Stimulated activated naive B cell treated with anti-CD40 and anti-IgM and Interleukin-4, amounts not matched to agents 10 μg/mL and 1 μg/mL and 100 μg/mL, for 72 hours (primary cell): ENCODE measurements around the gene LAMB4.

Experiments used
- ATAC-seq, 2 donors: fragments of 150-1000 bp; cut with Tn5 transposase; replicated peaks; 2 replicates each; pipeline ENCODE4 v1.10.0; 2021; ENCODE audit warnings: moderate library complexity in 1 of 2
- DNase-seq: peaks from one replicate; pipeline ENCODE4 v3.0.0; 2021
- H3K27ac Mint-ChIP-seq: one replicate; pipeline ENCODE4 v1.8.0; 2022; ENCODE audit warnings: mild to moderate bottlenecking, mixed read lengths
- H3K27me3 Mint-ChIP-seq, 2 donors: one replicate each; pipeline ENCODE4 v1.8.0; 2022; ENCODE audit warnings: mixed read lengths in 2 of 2
- H3K36me3 Mint-ChIP-seq, 2 donors: one replicate each; pipeline ENCODE4 v1.8.0; 2022; ENCODE audit warnings: mixed read lengths in 2 of 2, mild to moderate bottlenecking in 1 of 2
- H3K4me1 Mint-ChIP-seq, 2 donors: one replicate each; pipeline ENCODE4 v1.8.0; 2022; ENCODE audit warnings: mixed read lengths in 2 of 2, mild to moderate bottlenecking in 1 of 2
- H3K4me3 Mint-ChIP-seq, 2 donors: one replicate each; pipeline ENCODE4 v1.8.0; 2022; ENCODE audit warnings: mild to moderate bottlenecking in 2 of 2, mixed read lengths in 2 of 2, moderate library complexity in 1 of 2
- H3K9me3 Mint-ChIP-seq, 2 donors: one replicate each; pipeline ENCODE4 v1.8.0; 2022; ENCODE audit warnings: mixed read lengths in 2 of 2, mild to moderate bottlenecking in 1 of 2

LAMB4 gene

DNA sequence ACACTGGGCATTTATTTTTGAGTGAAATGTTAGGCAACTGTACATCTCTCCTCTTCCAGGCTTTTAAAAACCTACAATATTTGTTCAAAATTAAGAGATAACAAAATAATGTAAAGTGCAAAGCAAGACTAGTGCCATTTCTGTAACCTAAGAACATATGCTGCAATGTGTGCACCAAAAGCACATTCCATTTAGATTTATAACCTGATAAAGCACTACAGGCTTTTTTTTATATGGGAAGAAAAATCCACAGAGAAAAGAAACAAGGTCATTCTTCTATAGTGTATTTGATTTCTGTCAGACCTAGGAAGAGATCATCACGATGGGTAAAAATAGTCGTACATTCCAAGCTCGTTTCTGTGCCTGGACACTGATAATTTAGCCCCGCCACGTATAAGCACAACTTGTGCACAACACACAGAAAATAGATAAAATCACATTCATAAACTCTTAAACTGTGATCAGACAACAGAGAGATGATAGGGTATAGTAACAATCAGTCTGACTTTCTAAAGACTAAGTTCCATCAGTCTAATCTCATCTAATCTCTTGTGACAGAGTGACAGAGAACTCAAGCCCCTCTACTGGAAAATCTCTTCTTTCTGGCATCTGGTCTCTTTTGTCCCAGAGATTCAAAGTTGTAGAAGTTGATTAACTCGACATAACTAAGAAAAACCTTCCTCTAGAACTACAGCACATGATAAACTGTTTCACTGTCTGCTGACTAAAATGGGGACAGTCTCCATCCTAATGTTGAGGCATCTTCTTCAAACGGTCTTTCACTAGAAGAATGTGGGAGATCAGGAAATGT lies 133.9 kb downstream of the LAMB4 start:
- DNase-seq (no peak), ATAC-seq (no peak)
- Mint-ChIP-seq H3K4me1 (peaks cover 0 to 2% of the 10 kb centered on the region in 2 donors), H3K9me3 (no peaks in the 10 kb centered on the region), H3K36me3 (no peaks in the 10 kb centered on the region), H3K4me3 (no peak overlapping the region), H3K27ac (no peak overlapping the region), H3K27me3 (peaks cover 18 to 59% of the 10 kb centered on the region in 2 donors)

DNA sequence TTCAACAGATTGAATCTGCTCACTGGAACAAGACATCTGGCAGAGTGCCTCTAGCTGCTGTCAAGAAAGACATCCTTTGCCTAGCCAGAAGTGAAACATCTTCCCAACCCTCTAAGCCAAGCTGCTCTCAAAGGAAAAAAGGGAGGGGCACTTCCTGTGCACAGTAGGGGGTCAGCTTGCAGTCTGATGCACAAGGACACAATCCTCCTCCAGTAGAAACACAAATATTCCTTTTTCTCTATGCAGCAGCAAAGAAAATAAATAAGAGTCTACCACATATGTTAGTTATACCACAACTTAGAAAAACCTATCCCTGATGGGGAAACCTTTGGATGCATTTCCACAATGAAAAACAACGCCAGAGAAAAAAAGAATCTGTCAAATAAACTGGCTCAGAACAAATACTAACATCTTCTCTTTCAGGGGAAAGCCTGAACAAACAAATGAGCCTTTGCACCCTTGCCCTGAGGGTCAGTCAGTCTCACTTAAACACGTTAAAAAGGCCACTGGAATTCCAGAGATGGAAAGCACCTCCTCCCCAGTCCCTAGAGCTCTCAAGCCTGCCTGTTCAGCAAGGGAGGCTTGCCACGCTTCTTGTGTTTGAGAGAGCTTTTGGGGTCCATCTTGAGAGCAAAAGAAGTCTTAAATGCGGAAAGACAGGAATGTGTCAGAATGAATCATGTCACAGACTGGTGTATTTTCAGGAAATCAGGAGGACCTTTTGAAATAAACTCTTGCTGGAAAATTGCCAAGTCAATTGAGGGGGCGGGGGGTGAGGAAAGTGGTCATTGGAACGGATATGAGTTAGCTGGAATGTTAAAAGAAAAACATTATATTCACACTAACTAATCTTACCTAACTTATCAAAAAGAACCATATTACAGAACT lies 134.7 kb downstream of the LAMB4 start:
- H3K27me3 Mint-ChIP-seq, result peaks cover 15 to 52% of the 10 kb centered on the region in 2 donors
- no peaks in the 10 kb centered on the region for H3K36me3 Mint-ChIP-seq
- H3K9me3 Mint-ChIP-seq, result no peaks in the 10 kb centered on the region
- ATAC-seq (no peak), DNase-seq (no peak)
- no peak overlapping the region for H3K27ac Mint-ChIP-seq
- no peaks in the 10 kb centered on the region for H3K4me1 Mint-ChIP-seq
- no peak overlapping the region for H3K4me3 Mint-ChIP-seq

DNA sequence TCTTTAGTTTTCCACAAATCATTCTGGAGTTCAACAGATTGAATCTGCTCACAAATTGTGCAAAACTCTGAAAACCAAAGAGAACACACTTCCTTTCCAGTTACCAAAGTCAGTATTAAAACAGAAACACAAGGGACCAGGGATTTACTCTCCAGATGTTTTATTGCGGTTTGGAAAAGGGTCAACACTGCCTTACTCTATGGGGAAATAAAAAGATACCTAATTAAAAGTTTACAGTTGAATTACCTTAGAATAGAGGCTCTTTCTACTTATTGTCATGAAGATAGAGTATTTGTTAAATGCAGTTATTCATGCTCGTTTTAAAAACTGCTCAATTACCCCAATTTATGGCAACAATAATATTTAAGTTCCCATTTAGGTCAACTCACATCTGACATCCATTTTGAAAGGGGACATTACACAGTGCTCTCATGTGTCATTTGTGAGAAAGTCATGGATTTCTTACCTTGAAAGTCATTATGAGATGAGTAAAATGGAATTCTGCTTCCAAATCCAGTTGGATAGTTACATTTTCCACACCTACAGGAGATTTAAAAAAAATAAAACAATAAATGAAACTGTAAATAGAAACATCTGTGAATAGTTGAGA lies 135.6 kb downstream of the LAMB4 start:
- Mint-ChIP-seq H3K36me3 (no peaks in the 10 kb centered on the region), H3K9me3 (no peaks in the 10 kb centered on the region), H3K27ac (no peak overlapping the region), H3K4me3 (no peak overlapping the region), H3K27me3 (peaks cover 15 to 52% of the 10 kb centered on the region in 2 donors), H3K4me1 (no peaks in the 10 kb centered on the region)
- no peak for ATAC-seq
- no peak for DNase-seq

DNA sequence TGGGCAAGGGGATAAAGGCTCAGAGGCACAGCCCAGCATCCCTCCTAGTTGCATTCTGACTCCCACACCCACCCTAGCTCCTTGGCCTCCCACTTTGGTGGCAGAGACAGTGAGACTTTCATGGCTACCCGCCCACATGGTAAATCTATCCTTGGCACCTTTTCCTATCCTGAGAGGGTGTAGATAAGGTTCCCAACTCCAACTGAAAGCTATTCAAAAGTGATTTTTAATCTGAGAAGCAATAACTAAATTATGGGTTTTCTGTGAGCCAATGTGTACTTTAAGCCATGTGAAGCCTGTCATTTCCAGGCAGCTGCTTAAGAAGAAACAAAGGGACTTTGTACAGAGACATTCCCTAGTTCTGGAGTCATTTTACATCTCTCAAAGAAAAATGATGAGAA lies 136.3 kb downstream of the LAMB4 start:
- DNase-seq, result no peak
- no peaks in the 10 kb centered on the region for H3K36me3 Mint-ChIP-seq
- no peaks in the 10 kb centered on the region for H3K4me1 Mint-ChIP-seq
- H3K27ac Mint-ChIP-seq, result no peak overlapping the region
- no peak overlapping the region for H3K4me3 Mint-ChIP-seq
- no peaks in the 10 kb centered on the region for H3K9me3 Mint-ChIP-seq
- no peak for ATAC-seq
- peaks cover 13 to 50% of the 10 kb centered on the region in 2 donors for H3K27me3 Mint-ChIP-seq

DNA sequence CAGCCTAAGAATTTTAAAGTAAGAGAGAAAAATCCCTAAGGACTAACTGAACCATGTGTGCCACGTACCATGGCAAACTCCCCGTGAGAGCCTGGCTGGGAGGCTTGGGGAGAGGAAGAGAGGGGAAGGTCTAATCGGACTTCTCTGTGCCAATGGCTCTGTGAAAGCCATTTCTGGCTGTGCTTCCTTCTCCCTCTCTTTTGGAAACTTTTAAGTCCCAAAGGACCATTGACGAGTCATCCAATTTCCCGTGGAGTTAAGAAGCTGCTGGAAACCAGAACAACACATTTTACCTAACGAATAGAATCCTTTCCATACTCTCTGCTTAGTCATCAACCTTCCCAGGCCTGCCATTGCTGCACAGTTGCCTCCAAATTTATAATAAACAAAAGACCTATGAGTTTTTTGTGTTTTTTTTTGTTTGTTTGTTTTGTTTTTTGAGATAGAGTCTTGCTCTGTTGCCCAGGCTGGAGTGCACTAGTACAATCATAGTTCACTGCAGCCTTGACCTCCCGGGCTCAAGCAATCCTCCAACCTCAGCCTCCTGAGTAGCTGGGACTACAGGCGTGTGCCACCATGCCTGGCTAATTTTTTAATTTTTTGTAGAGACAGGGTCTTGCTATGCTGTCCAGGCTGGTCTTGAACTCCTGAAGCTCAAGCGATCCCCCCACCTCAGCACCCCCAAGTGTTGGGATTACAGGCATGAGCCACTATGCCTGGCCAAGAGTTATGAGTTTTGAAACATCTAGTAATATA lies 140.4 kb downstream of the LAMB4 start:
- H3K9me3 Mint-ChIP-seq, result peaks cover 0 to 2% of the 10 kb centered on the region in 2 donors
- no peak for DNase-seq
- peaks cover 27 to 44% of the 10 kb centered on the region in 2 donors for H3K27me3 Mint-ChIP-seq
- no peaks in the 10 kb centered on the region for H3K4me1 Mint-ChIP-seq
- no peak for ATAC-seq
- H3K36me3 Mint-ChIP-seq, result no peaks in the 10 kb centered on the region
- H3K4me3 Mint-ChIP-seq, result no peak overlapping the region
- H3K27ac Mint-ChIP-seq, result no peak overlapping the region

DNA sequence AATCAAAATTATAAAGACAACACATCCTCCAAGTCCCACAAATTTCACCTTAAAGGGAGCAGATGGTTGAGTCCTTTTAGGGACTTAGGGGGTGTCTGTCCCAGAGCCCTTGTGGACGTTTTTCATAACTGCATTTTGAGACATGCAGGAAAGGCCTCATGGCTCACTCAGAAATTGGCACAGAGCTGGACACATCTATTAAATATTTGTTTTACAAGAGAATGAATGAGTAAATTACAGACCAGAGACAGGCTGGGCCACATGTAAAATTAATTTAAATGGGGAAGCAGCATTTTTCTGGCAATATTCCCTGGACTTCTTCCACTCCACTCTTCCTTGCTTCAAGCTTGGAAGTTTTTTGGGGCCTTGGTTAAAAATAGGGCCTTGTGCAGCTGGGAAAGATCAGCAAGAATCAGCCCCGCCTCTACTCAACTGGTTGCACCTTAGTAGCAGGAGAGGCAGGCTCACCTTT lies 147.2 kb downstream of the LAMB4 start:
- ATAC-seq, result no peak
- Mint-ChIP-seq H3K4me3 (no peak overlapping the region), H3K4me1 (no peaks in the 10 kb centered on the region), H3K9me3 (peaks cover 0 to 2% of the 10 kb centered on the region in 2 donors), H3K27me3 (peaks cover 11 to 16% of the 10 kb centered on the region in 2 donors), H3K27ac (no peak overlapping the region), H3K36me3 (no peaks in the 10 kb centered on the region)
- DNase-seq, result no peak

DNA sequence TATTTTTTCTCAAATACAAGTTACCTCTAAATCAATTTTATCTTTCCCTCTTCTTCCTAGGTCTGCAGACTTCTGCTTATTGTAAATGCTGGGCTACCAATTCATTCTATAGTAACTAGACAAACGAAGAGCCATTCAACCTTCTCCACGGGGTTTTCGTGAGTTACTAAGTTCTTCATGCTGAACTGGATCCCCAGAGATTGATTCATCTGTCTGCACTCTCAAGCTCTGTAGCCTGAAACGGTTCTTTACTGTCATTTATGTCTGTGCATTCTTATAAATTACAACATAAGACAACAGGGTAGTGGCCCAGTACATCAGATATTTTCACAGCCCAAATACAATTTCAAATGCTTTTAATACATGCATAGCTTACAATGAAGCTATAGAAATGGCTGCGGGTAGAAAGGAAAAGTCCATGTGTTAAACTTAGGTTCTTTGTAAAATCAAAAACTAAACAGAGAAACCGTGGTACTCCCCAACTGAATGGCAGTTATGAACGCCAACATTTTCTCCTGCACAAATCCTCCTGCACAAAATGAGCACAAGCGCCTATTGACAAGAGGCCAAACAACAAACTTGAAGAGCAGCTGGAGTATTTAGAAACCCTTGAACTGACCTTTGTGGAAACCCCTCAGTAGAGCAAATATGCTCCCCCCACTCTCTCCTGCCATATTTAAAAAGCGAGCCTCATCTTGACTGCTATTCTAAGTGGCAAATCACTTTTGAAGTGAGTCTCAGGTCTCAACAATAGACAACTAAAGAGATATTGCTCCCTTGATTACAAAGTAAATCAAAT lies 147.9 kb downstream of the LAMB4 start:
- Mint-ChIP-seq H3K4me1 (no peaks in the 10 kb centered on the region), H3K27me3 (peaks cover 7 to 8% of the 10 kb centered on the region in 2 donors), H3K27ac (no peak overlapping the region), H3K4me3 (no peak overlapping the region), H3K9me3 (peaks cover 0 to 2% of the 10 kb centered on the region in 2 donors), H3K36me3 (no peaks in the 10 kb centered on the region)
- ATAC-seq, result no peak
- no peak for DNase-seq

DNA sequence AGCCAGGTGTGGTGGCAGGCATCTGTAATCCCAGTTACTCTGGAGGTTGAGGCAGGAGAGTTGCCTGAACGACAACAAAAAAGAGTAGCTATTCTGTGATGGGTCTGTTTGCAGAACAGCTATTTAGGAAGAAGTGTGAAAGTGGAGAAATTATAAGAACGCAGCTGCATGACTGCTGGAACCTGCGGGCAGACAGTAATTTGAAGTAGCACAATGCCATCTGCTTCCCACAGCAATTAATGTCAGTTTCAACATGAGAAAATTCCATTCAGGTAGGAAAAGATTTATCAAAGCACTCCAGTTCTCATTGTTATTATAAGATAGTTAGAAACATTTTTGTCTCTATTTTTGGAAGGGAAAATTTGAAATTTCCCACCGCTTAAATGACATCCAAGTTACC lies 148.7 kb downstream of the LAMB4 start:
- Mint-ChIP-seq H3K9me3 (no peaks in the 10 kb centered on the region), H3K4me3 (no peak overlapping the region), H3K4me1 (no peaks in the 10 kb centered on the region), H3K27ac (no peak overlapping the region), H3K27me3 (peaks cover under 1 to 6% of the 10 kb centered on the region in 2 donors), H3K36me3 (no peaks in the 10 kb centered on the region)
- ATAC-seq (no peak), DNase-seq (no peak)

DNA sequence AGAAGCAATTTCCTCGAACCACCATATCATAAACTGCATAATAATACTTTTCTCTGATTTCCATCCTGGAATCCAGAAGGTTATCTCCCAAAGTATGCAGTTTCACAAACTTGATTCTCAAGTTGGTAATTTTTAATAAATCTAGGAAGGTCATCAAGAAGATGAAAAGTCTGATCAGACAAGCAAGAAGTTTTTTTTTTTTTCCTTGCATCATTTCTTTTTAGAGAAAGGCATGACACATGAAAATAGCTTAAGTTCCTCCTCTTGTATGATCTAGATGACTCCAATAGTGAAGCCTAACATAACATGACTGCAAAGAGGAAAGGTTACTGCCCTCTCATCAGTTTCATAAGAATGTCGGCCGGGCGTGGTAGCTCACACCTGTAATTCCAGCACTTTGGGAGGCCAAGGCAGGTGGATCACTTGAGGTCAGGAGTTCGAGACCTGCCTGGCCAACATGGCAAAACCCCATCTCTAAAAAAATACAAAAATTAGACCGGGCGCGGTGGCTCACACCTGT lies 149.4 kb downstream of the LAMB4 start:
- H3K36me3 Mint-ChIP-seq, result no peaks in the 10 kb centered on the region
- DNase-seq (no peak), ATAC-seq (no peak)
- H3K27me3 Mint-ChIP-seq, result peaks cover 0 to 12% of the 10 kb centered on the region in 2 donors
- H3K4me3 Mint-ChIP-seq, result no peak overlapping the region
- no peaks in the 10 kb centered on the region for H3K4me1 Mint-ChIP-seq
- H3K27ac Mint-ChIP-seq, result no peak overlapping the region
- no peaks in the 10 kb centered on the region for H3K9me3 Mint-ChIP-seq

DNA sequence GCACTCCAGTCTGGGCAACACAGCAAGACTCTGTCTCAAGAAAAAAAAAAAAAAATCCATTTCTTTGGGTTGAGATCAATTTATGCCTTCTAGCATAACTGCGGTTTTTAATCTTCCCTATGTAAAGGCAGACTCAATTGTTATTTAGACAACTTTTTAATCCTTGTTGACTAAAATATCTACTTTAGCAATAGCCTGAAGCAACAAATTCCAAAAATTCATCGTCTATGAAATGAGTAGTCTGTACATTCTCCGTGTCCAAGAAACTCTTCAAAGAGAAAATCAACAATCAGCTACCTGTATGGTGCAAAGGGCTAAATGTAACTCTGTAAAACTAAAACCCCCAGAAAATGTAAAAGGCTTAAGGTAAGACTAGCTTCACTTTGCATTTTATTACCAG lies 150.0 kb downstream of the LAMB4 start:
- Mint-ChIP-seq H3K4me1 (no peaks in the 10 kb centered on the region), H3K9me3 (no peaks in the 10 kb centered on the region), H3K27ac (no peak overlapping the region), H3K4me3 (no peak overlapping the region), H3K36me3 (no peaks in the 10 kb centered on the region), H3K27me3 (peaks cover 0 to 17% of the 10 kb centered on the region in 2 donors)
- DNase-seq, result no peak
- ATAC-seq, result no peak

DNA sequence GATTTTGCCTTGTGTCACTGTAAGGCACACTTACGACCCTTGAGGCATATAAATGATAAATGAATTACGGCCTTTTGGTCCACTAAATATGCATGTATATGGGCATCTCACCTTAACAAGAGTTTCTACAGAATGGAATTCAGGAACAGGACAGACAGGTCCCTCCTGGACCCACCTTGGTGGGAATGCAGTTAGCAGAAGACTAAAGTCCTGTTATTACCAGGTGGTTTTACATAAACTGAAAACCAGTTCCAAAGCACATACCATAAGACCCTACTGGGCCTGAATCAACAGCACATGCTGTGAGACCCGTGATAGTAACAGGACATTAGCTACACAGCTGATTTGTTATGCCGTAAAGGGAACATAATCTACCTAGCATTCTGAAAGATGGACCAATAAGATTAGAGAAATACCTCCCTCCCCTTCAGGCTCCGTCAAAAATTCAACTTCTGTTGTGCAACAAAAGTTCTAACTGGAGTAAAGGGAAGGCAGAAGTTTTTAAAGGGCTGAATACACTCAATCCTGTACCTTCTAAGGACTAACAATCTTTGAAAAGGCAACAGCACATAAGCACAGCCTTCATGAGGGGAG lies 151.2 kb downstream of the LAMB4 start:
- ATAC-seq, result no peak
- Mint-ChIP-seq H3K4me3 (no peak overlapping the region), H3K27ac (no peak overlapping the region), H3K4me1 (no peaks in the 10 kb centered on the region), H3K36me3 (no peaks in the 10 kb centered on the region), H3K27me3 (peaks cover 0 to 17% of the 10 kb centered on the region in 2 donors), H3K9me3 (no peaks in the 10 kb centered on the region)
- no peak for DNase-seq

DNA sequence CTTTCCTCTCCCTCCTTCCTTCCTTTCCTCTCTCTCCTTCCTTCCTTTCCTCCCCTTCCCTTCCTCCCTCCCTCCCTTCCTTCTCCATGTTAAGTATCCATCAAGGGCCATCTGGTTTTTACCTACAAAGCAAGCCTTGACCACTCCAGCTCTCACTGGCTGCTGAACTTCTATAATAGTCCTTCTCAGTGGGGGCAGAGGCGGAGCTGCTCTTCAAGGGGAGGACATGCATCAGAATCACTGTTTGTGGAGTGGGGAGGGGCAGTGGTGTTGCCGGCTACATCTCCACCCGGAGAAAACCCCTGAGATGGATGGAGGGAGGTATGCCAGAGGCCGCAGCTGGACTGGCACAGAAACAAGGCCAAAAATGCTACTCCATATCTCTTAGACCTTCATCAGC lies 153.1 kb downstream of the LAMB4 start:
- Mint-ChIP-seq H3K4me3 (no peak overlapping the region), H3K36me3 (no peaks in the 10 kb centered on the region), H3K27ac (no peak overlapping the region), H3K9me3 (no peaks in the 10 kb centered on the region), H3K27me3 (peaks cover 6 to 17% of the 10 kb centered on the region in 2 donors), H3K4me1 (no peaks in the 10 kb centered on the region)
- ATAC-seq, result no peak
- no peak for DNase-seq

DNA sequence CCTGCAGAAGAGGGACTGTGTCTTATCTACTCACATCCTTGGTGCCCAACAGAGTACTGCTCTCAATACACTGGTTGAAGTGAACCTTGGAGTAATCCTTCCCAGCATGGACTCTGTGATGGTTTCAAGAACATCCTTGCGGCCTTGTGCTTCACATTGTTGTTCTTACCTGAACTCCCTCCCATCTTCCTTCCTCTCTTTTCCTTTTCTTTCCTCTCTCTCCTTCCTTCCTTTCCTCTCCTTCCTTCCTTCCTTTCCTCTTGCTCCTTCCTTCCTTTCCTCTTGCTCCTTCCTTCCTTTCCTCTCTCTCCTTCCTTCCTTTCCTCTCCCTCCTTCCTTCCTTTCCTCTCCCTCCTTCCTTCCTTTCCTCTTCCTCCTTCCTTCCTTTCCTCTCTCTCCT lies 153.5 kb downstream of the LAMB4 start:
- no peaks in the 10 kb centered on the region for H3K36me3 Mint-ChIP-seq
- no peak for ATAC-seq
- no peak overlapping the region for H3K27ac Mint-ChIP-seq
- H3K9me3 Mint-ChIP-seq, result no peaks in the 10 kb centered on the region
- DNase-seq, result no peak
- peaks cover 6 to 17% of the 10 kb centered on the region in 2 donors for H3K27me3 Mint-ChIP-seq
- H3K4me1 Mint-ChIP-seq, result no peaks in the 10 kb centered on the region
- H3K4me3 Mint-ChIP-seq, result no peak overlapping the region
